HTR-8/SVneo (cell line): Measurements from ENCODE around the gene LRMDA.

Source experiments
- DNase-seq: peaks from one replicate; pipeline ENCODE4 v3.0.0; 2011; ENCODE audit warnings: low spot score, mixed read lengths; ENCODE audit not compliant: insufficient read length
- FAIRE-seq: peaks from 2 replicates; lab custom pipeline; 2011; peaks lifted over from hg19 to GRCh38; lab: Jason Lieb, UNC

LRMDA gene

DNA sequence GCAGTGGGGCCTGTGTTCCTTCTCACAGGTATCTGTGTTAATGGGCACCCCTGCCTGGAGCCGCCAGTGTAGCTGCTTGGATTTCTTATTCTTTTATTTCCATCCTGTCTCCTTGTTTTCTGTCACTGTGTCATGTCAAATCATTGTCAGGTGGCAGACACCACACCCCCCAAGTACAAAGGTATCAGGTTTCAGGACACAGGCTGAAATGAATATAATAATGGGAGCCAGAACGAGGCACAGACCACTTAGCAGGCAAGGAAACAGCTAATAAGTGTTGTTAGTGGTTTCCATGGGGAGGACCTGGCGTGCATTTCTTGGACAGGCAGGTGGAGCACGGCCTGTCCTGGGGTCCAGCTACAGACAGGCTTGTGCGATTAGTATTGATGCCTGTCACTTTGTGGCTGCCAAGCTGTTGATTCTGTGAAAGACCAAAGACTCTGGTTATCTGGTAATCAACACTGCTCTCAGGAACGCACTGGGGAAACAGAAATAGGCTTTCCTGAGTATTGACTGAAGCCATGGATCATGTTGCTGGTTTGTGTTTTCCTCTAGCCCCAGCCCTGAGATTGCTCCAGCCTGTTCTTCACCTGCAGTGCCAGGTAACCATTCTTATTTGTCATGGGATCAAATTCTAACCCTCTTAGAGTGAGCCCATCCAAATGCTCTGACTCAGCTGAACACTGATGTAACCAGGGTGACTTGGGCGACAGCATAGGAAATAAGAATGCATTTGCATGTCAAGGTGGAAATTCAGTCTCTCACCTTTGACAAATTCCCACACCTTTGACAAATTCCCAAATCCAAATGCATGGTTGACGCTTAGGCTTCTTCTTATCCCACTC lies 1002.0 kb downstream of the LRMDA start:
- FAIRE-seq: no peak

DNA sequence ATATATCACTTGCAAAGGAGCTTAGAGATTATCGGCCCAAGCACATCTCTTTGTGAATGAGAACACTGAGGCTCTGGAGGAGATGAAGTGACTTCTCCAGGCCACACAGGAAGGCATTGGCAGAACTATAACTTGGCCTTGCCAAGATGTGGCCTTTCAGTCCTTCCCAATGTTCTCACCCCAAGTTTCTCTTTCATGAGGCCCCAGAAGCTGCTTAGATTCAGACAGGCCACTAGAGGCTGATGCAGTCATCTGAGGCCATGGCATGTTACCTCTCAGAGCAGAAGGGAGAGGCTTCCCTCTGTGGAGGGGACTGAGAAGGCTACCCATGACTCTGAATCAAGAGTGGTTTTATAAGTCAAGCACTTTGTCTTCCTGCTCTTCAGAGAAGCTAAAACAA lies 1003.7 kb downstream of the LRMDA start:
- no peak for DNase-seq
- no peak for FAIRE-seq

More for the DNA sequence above, 1002.0 kb downstream of the LRMDA start:
- DNase-seq: no peak

DNA sequence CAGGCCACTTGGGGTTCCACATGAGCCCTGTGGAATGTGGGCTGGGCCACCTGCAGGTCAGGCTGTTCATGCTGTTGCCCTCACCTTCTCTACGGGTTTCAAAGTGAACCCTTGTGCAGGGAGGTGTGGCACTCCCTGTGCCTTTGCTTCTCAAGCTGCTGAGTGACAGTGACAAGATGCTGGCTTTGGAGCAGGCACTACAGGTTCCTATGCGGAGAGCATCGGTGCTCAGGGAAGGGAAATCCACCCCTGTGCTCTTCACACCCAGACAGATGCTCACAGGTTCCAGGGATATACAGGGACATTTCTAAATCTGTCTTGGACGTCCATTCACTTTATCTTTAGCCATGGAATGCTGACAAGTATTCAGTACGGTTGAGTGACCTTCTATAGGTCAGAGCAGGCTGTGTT lies 1005.0 kb downstream of the LRMDA start:
- no peak for DNase-seq
- no peak for FAIRE-seq

GRCh38 chr10:76436981-76437380 lies 1005.6 kb downstream of the LRMDA start:
- FAIRE-seq: no peak
- no peak for DNase-seq

DNA sequence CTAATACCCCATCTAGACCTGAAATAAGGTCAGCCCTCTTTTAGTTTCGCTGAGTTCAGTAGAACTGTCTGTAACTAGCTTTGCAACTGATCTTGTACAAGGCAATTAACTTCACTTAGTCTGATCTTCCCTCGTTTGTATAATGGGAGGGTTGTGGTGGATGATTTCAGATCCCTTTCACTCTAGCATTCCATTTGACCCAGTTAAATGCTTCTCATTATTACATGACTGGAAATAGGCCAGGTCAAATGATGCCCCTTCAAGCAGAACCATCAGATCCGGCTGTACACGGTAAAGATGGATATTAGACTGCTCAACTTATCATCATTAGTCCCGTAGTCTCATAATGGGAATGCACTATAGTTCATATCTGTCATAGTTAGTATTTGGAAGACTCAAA lies 1009.0 kb downstream of the LRMDA start:
- DNase-seq (no peak), FAIRE-seq (no peak)

GRCh38 chr10:76442113-76442512 lies 1010.7 kb downstream of the LRMDA start:
- FAIRE-seq (no peak), DNase-seq (no peak)

DNA sequence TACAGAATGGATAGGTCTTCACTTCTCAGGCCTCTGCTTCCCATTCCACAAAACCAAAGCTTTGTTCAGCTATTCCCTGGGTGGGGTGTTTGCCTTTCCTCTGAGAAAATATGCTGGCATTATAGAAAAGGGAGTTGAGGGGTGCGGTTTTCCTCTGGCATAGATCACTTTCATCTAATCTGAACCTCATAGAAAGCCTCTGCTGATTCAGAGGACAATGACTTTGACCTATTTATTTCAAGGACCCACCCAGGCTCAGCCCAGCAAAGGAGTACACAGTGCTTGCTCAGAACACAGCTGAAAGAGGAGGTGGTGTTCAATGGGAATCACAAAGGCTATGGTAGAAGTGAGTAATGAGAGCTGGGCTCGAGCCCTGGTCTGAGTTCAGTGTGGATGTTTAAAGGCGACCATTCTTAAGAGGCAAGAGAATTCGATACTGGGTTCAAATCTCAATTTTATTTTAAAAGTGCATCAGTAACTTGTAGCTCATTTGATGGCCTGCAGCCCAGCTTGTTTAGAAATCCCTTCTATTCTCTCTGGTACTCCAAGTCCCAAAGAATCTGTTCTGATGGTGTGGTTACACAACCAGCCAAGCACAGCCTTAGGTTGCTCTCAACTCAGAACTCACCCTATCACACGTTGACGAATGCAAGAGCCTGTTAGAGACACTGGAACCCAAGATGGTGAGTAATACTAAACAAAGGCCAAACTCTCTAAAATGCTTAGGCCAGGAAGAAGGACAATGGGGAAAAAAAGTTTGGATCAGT lies 1012.8 kb downstream of the LRMDA start:
- FAIRE-seq (no peak), DNase-seq (no peak)

- no peak for FAIRE-seq
- DNase-seq: no peak
Observed at GRCh38 chr10:76447578-76447977, 1016.2 kb downstream of the LRMDA start.

DNA sequence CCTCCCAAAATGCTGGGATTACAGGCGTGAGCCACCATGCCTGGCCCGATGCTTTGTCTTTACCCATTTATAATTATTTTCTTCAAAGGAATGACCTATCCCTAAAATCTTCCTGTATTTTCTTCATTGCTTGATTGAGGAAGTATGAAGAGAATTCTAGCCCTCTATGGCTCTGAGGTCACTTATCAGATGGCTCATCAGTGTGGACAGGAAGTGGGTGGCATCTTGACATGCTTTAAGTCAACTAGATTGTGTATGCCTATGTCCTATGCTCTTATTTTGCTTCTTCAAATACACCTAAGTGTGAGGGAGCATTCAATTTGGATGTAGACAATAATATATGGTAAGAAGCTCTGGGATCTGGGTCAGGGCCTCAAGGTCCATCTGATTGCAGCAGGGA lies 1020.5 kb downstream of the LRMDA start:
- DNase-seq (no peak), FAIRE-seq (no peak)

- FAIRE-seq: no peak
- no peak for DNase-seq
Observed at GRCh38 chr10:76453332-76453731, 1021.9 kb downstream of the LRMDA start.

- FAIRE-seq: no peak
- DNase-seq: no peak
Observed at GRCh38 chr10:76453997-76454396, 1022.6 kb downstream of the LRMDA start.

DNA sequence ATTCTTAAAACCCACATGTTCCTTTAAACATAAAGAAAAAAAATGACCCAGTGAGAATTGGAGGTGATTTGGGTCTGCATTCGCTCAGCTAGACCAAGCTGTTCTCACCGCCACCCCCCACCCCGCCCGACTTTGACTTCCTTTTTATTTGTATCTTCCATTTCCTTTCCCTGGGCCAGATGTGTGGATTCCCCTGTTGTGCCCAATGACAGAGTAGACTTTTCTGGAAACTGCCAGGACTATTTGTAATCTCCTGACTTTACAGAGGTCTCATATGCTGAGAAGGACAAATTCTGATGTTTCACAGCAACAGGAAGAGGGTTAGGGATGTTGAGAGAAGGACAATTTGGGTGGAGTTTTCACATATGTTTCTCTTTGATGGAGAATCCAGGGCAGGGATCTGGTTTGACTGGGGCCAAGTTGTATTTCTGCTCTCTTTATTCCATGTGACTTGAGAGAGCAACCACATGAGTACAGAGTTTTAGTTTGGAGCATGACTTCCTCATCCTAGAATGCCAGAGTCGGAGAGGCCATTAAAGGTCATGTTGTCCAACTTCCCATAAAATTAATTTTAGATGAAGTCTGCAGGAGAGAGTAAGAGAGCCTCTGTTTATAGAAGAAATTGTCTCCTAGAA lies 1023.2 kb downstream of the LRMDA start:
- DNase-seq: no peak

GRCh38 chr10:76456197-76456596 lies 1024.8 kb downstream of the LRMDA start:
- no peak for FAIRE-seq
- DNase-seq: no peak

More for the DNA sequence above, 1023.2 kb downstream of the LRMDA start:
- no peak for FAIRE-seq

GRCh38 chr10:76459016-76459730 lies 1027.7 kb downstream of the LRMDA start:
- DNase-seq (no peak), FAIRE-seq (no peak)

DNA sequence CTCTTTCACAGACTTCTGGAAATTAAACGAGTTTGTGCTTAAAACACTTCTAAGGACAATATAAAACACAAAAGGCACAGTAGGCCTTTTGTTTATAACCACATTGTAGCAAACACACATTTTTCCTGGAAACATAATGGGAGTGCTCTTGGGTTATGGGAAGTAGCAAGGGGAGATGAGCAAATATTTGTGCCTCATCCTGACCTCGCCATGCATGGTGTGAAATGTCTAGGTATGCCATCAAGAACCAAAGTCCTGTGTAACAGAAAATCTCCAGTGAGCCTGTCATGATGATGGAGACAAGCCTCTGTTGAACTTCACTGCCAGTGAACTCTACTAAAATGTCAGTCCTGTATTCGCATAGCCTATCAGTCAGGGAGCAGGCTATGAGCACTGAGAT lies 1029.6 kb downstream of the LRMDA start:
- FAIRE-seq: no peak
- no peak for DNase-seq

DNA sequence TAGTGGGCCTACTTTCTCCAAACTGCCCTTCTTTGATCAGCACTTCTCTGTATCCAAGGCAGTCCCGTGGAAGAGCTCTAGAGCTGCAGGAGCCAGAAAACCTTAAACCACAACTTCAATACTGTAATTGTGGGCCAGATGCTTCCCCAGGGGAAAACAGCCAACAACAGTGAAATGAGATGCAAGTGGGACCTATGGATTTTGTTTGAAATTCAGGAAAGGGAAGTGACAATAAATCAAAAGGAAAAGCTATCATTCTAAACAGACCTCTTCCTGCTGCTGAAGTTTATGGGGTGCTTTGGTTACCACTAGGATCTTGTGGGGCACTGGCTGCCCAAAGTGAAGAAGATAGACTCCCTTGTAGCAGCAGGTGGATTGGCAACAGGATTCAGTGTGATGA lies 1031.7 kb downstream of the LRMDA start:
- DNase-seq (no peak), FAIRE-seq (no peak)

DNA sequence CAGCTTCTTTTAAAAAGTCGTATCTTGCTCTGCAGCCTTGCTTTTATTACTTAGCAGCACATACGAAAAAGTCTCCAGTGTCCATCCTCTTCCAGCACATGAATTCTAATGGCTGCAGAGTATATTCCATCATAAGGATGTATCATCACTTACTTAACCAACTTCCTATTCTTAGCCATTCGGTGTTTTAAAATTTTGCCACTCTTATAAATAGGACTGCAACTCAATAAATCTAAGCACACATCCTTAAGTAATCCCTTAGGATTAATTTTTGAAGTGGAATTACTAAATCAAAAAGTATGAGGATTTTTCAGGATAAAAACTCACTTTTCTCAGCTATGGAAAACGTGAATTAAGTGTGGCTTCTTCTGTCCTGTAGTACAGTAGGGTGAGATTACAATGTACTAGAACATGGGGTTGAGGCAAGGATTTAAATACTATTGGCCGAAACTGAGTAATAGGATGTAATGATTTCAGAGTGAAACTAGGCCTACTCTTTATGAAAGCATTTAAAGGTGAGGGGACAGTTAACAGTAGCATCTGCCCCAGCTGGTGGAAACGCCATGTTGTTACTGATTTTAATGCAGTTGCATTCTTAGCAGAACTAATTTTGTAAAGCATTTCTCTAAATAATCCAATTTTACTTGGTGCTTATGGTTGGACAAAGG lies 1035.5 kb downstream of the LRMDA start:
- no peak for DNase-seq
- FAIRE-seq: no peak

GRCh38 chr10:76469675-76470074 lies 1038.3 kb downstream of the LRMDA start:
- DNase-seq: no peak

DNA sequence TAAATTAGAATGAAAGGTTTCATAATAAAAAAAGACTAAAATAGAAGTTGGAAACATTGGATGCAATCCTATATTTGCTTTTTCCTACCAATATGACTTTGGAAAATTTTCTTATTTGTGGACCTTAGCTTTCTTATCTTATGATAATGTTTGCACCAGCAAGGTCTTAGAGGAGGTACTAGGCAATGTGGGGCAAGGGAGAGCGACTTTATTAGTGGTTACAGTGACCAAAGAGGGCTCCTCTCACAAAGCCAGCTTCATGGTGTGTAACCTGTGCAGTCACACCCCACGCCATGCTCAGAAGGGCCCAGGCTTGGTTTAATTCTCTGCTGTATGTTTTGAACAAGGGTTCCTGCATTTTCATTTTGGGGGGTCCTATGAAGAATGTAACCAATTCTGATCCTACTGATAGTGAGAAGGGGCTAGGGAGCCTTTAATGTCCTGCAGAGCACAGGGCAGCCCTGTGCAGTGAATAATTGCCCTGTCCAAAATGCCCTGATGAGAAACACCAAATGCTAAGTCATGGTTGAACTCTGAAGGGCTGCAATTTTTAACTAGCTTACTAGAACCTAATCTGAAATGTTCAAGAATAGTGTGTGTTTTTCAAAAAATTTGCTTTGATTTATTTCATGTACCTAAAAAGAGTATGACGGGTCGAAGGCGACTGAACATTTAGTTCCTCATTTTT lies 1047.8 kb downstream of the LRMDA start:
- no peak for DNase-seq
- no peak for FAIRE-seq

More at GRCh38 chr10:76469675-76470074, 1038.3 kb downstream of the LRMDA start:
- no peak for FAIRE-seq
